Measurements from ENCODE around the gene BOK. TPM values are rescaled to one million over a fixed set of nuclear protein-coding genes. Genes with fewer than 3 reads are reported as not detected.
"Not testable (repeated sequence)": the region's sequence is repeated elsewhere in the genome, so short reads cannot be mapped to it uniquely, and the experiment has no call there.

Gene BOK
- total RNA-seq, 1 donor from 2014 or later = 13.8 TPM

DNA sequence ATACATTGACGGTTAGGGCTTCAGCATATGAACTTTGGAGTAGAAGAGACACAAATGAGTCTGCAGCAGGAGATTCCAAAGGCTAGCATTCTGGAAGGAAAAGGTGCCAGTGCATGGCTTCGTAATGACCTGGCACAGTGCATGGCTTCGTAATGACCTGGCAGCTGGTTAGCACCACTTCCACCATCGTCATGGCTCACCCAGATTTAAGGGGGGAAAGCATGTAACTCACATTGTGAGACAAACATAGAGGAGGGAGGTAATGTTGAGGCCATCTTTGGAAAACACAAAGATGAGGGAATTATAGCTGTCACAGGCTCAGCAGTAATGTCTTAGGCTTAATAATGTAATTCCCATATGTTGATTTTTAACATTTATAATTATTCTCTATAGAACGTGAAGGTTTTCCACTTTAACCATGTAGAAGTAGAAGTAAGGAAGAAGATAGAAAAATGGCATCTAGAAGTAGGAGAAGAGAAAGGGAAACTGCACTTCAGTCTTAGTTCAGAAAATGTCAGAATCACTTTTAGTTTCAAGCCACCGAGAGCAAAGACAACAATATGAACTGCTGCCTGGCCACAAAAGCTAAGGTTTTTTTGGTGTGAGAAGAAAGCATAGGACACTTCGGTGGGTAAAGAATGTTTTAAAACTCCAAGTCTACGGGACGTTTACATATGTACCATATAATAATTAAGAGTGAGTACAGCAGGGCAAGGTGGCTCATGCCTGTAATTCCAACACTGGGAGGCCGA lies 43.4 kb upstream of the BOK start:
- Mint-ChIP-seq H3K27ac (ENCODE audit: unreplicated experiment) (no peak overlapping the region), H3K4me3 (ENCODE audit: unreplicated experiment) (no peak overlapping the region), H3K36me3 (ENCODE audit: unreplicated experiment) (no peaks in the 10 kb centered on the region), H3K9me3 (ENCODE audit: unreplicated experiment) (peaks cover 4% of the 10 kb centered on the region), H3K4me1 (ENCODE audit: low read depth, unreplicated experiment) (peaks cover 2% of the 10 kb centered on the region), H3K27me3 (ENCODE audit: unreplicated experiment) (no peaks in the 10 kb centered on the region)
- TF ChIP-seq, protein P1, sequence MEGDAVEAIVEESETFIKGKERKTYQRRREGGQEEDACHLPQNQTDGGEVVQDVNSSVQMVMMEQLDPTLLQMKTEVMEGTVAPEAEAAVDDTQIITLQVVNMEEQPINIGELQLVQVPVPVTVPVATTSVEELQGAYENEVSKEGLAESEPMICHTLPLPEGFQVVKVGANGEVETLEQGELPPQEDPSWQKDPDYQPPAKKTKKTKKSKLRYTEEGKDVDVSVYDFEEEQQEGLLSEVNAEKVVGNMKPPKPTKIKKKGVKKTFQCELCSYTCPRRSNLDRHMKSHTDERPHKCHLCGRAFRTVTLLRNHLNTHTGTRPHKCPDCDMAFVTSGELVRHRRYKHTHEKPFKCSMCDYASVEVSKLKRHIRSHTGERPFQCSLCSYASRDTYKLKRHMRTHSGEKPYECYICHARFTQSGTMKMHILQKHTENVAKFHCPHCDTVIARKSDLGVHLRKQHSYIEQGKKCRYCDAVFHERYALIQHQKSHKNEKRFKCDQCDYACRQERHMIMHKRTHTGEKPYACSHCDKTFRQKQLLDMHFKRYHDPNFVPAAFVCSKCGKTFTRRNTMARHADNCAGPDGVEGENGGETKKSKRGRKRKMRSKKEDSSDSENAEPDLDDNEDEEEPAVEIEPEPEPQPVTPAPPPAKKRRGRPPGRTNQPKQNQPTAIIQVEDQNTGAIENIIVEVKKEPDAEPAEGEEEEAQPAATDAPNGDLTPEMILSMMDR (IDR thresholded peaks at IDR 0.05; ENCODE audit: partially characterized antibody, unreplicated experiment) = no peak
- DNase-seq = no peak

DNA sequence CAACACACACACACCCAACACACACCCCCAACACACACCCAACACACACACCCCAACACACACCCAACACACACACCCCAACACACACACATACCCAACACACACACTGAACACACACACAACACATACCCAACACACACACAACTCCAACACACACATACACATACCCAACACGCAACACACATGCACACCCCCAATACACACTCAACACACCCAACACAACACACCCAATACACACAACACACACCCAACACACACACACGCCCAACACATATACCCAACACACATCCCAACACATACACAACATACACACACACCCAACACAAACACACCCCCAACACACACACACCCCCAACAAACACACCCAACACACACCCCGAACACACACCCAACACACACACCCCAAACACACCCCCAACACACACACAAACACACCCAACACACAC lies 42.0 kb upstream of the BOK start:
- H3K4me1 Mint-ChIP-seq (ENCODE audit: low read depth, unreplicated experiment) = peaks cover 2% of the 10 kb centered on the region
- no peaks in the 10 kb centered on the region for H3K36me3 Mint-ChIP-seq (ENCODE audit: unreplicated experiment)
- H3K27ac Mint-ChIP-seq (ENCODE audit: unreplicated experiment) = no peak overlapping the region
- DNase-seq = no peak
- TF ChIP-seq, protein P1 (IDR thresholded peaks at IDR 0.05; ENCODE audit: partially characterized antibody, unreplicated experiment) = no peak
- peaks cover 2% of the 10 kb centered on the region for H3K9me3 Mint-ChIP-seq (ENCODE audit: unreplicated experiment)
- no peaks in the 10 kb centered on the region for H3K27me3 Mint-ChIP-seq (ENCODE audit: unreplicated experiment)
- H3K4me3 Mint-ChIP-seq (ENCODE audit: unreplicated experiment) = no peak overlapping the region

DNA sequence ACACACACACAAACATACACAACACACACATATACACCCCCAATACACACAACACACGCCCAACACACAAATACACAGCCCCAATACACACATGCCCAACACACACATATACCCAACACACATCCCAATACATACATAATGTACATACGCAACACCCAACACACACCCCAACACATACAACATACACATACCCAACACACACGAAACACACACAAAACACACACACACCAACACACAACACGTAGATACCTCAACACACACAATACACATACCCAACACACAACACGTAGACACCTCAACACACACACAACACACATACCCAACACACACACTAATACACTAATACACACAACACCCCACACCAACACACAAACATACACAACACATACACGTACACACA lies 41.2 kb upstream of the BOK start:
- DNase-seq = no peak
- H3K27ac Mint-ChIP-seq (ENCODE audit: unreplicated experiment) = no peak overlapping the region
- H3K36me3 Mint-ChIP-seq (ENCODE audit: unreplicated experiment) = no peaks in the 10 kb centered on the region
- TF ChIP-seq, protein P1 (IDR thresholded peaks at IDR 0.05; ENCODE audit: partially characterized antibody, unreplicated experiment) = no peak
- H3K9me3 Mint-ChIP-seq (ENCODE audit: unreplicated experiment) = peaks cover 2% of the 10 kb centered on the region
- H3K4me1 Mint-ChIP-seq (ENCODE audit: low read depth, unreplicated experiment) = peaks cover 2% of the 10 kb centered on the region
- H3K4me3 Mint-ChIP-seq (ENCODE audit: unreplicated experiment) = peak overlapping the region; percentile 9
- no peaks in the 10 kb centered on the region for H3K27me3 Mint-ChIP-seq (ENCODE audit: unreplicated experiment)

DNA sequence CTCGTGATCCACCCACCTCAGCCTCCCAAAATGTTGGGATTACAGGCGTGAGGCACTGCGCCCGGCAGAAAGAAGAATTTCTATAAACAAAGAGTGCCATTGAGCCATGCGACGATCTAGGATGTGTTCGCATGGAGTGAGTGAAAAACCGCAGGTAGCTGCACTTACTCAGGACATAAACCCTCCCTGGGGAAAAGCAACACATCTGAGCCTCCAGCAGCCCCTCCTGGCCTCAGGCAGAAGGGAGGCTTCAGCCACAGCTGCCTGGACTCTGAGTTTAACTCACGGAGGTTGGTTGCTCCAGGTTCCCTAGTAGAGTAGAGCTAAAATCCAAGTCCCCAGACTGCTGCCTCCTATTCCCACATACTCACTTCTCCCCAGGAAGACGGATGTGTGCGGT lies 38.9 kb upstream of the BOK start:
- H3K36me3 Mint-ChIP-seq (ENCODE audit: unreplicated experiment) = peaks cover 6% of the 10 kb centered on the region

DNA sequence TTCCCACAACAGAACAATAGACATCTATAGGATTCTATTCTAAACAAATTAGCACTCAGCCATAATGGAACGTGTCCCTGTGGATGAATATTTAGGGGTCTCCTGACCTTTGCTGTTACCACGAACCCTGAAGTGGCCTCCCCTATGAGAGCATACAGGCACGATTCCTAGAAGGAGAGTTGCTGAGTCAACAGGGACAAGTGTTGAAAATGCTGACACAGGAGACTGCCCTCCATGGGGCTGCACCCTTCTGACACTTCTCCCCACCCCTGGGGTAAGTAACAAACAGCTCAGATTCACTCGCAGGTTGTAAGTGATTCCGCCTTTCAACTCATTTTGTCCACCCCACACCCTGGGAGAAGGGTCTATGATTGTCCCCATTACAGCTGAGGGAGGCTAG lies 36.1 kb upstream of the BOK start:
- Mint-ChIP-seq H3K4me1 (ENCODE audit: low read depth, unreplicated experiment) (peaks cover 2% of the 10 kb centered on the region), H3K4me3 (ENCODE audit: unreplicated experiment) (no peak overlapping the region), H3K27me3 (ENCODE audit: unreplicated experiment) (no peaks in the 10 kb centered on the region), H3K27ac (ENCODE audit: unreplicated experiment) (no peak overlapping the region), H3K9me3 (ENCODE audit: unreplicated experiment) (peaks cover 3% of the 10 kb centered on the region), H3K36me3 (ENCODE audit: unreplicated experiment) (peaks cover 12% of the 10 kb centered on the region)
- TF ChIP-seq, protein P1 (IDR thresholded peaks at IDR 0.05; ENCODE audit: partially characterized antibody, unreplicated experiment) = no peak
- DNase-seq = no peak

More for the DNA sequence above, 38.9 kb upstream of the BOK start:
- TF ChIP-seq, protein P1 (IDR thresholded peaks at IDR 0.05; ENCODE audit: partially characterized antibody, unreplicated experiment) = no peak
- DNase-seq = no peak
- peak overlapping the region; percentile 33 for H3K27ac Mint-ChIP-seq (ENCODE audit: unreplicated experiment)
- H3K4me1 Mint-ChIP-seq (ENCODE audit: low read depth, unreplicated experiment) = peaks cover 2% of the 10 kb centered on the region
- no peak overlapping the region for H3K4me3 Mint-ChIP-seq (ENCODE audit: unreplicated experiment)
- H3K27me3 Mint-ChIP-seq (ENCODE audit: unreplicated experiment) = no peaks in the 10 kb centered on the region
- H3K9me3 Mint-ChIP-seq (ENCODE audit: unreplicated experiment) = peaks cover 2% of the 10 kb centered on the region

DNA sequence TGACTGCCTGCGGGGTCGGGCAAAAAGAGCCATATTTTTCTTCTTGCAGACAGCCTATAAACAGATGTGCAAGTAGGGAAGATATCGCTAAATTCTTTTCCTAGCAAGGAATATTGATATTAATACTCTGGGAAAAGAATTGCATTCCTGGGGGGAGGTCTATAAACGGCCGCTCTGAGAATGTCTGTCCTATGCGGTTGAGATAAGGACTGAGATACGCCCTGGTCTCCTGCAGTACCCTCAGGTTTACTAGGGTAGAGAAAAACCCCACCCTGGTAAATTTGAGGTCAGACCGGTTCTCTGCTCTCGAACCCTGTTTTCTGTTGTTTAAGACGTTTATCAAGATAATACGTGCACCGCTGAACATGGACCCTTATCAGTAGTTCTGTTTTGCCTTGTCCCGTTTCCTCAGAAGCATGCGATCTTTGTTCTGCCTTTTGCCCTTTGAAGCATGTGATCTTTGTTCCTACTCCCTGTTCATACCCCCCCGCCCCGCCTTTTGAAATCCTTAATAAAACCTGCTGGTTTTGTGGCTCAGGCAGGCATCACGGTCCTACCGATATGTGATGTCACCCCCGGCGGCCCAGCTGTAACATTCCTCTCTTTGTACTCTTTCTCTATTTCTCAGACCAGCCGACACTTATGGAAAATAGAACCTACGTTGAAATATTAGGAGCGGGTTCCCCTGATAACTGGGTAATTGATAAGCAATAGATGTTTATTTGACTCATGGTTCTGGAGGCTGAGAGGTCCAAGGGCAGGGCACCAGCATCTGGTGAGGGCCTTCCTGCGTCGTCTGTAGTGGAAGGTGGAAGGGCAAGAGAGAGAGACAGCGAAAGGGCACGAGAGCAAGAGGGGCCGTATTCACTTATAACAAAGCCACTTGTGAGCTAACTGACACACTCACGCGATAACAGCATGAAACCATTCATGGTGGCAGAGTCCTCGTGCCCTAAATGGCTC lies 32.4 kb upstream of the BOK start:
- DNase-seq; H3K4me1 Mint-ChIP-seq (ENCODE audit: low read depth, unreplicated experiment); H3K27ac Mint-ChIP-seq (ENCODE audit: unreplicated experiment); H3K9me3 Mint-ChIP-seq (ENCODE audit: unreplicated experiment); H3K4me3 Mint-ChIP-seq (ENCODE audit: unreplicated experiment); H3K27me3 Mint-ChIP-seq (ENCODE audit: unreplicated experiment): not testable (repeated sequence)
- H3K36me3 Mint-ChIP-seq (ENCODE audit: unreplicated experiment) = peaks cover 12% of the 10 kb centered on the region
